ENCODE measurements around the gene MCUB. TPM values are rescaled to one million over a fixed set of nuclear protein-coding genes. Genes with fewer than 3 reads are reported as not detected.
A peak's percentile ranks its signal among the peaks of the same experiment; 100 is the strongest.

The MCUB gene
- total and polyA plus RNA-seq, 9 of the 15 experiments (the other 6 are each of a cell fraction or from before 2014, with no cell fraction given): 1.4 to 21.5 (median 5.4) TPM

DNA sequence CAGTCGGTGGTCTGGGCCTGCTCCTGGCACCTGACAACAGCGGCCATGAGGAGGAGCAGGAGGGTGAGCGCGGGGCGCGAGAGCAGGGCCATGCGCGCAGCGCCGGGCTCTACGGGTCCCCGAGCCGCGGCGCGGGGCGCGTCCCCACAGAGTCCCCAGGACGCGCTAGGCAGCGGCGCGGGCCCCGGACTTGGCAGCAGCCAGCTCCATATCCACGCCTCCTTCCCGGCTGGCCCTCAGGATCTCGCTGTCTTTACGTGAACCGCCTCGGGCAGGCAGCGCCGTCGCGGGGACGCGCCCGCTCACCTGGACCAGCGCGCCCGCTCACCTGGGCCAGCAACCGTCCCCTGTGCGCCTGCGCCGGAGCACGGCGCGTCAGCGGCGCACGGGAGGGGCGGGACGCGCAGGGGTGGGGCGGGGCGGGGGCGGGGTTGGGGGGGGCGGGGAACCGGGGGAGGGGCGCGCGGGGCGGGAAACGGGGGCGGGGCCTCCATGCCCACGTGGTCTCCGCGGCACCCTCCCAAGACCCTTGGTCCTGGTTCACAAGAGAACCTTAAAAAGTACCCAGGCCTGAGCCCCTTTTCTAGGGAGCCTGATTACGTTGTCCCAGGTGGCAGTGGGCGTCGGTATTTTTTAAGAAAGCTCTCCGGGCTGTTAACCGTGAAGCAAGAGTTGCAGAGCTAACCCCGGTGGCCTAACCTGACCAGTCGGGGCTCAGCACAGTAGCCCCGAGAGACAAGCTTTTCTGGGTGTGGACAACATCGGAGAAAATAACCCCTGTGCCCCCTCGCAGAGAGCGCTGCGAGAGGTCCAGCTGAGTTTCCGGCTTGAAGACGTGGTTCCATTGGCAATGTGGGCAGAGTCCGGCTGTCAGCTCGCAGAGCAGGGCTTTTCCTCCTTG, 169.9 kb downstream of the MCUB start, which contains the start of gene PLA2G12A (continued):
- TF ChIP-seq ELF4 (CRISPR knock-in tag; IDR thresholded peaks at IDR 0.05): no peak
- no peak for TF ChIP-seq ZNF436 (CRISPR knock-in tag; IDR thresholded peaks at IDR 0.05)
- no peak; the same call in 1 of the 2 replicates for TF ChIP-seq ZNF133 (CRISPR knock-in tag; IDR thresholded peaks at IDR 0.05)
- TF ChIP-seq, protein P1, sequence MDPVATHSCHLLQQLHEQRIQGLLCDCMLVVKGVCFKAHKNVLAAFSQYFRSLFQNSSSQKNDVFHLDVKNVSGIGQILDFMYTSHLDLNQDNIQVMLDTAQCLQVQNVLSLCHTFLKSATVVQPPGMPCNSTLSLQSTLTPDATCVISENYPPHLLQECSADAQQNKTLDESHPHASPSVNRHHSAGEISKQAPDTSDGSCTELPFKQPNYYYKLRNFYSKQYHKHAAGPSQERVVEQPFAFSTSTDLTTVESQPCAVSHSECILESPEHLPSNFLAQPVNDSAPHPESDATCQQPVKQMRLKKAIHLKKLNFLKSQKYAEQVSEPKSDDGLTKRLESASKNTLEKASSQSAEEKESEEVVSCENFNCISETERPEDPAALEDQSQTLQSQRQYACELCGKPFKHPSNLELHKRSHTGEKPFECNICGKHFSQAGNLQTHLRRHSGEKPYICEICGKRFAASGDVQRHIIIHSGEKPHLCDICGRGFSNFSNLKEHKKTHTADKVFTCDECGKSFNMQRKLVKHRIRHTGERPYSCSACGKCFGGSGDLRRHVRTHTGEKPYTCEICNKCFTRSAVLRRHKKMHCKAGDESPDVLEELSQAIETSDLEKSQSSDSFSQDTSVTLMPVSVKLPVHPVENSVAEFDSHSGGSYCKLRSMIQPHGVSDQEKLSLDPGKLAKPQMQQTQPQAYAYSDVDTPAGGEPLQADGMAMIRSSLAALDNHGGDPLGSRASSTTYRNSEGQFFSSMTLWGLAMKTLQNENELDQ (CRISPR knock-in tag; IDR thresholded peaks at IDR 0.05; ENCODE audit: borderline replicate concordance): no peak
- no peak for TF ChIP-seq ZNF224 (CRISPR knock-in tag; IDR thresholded peaks at IDR 0.05)
- peak; percentile 55 for TF ChIP-seq SP1 (CRISPR knock-in tag; IDR thresholded peaks at IDR 0.05)
- TF ChIP-seq TOE1 (IDR thresholded peaks at IDR 0.05; ENCODE audit: borderline replicate concordance): 0 out of 2 replicates have a peak, but pooled peaks have one; percentile 40
- no peak for TF ChIP-seq TOE1 (CRISPR knock-in tag; IDR thresholded peaks at IDR 0.05; ENCODE audit: borderline replicate concordance, low read depth)
- no peak for TF ChIP-seq NR3C1 (CRISPR knock-in tag; IDR thresholded peaks at IDR 0.05)
- TF ChIP-seq BCOR (IDR thresholded peaks at IDR 0.05): peak; percentile 11; the same call in 1 of the 2 replicates
- peak; percentile 11 to 41; a peak in 2 of 4 replicates for TF ChIP-seq MAZ (CRISPR knock-in tag; conservative IDR thresholded peaks at IDR 0.05 in 1 of 2, IDR thresholded peaks at IDR 0.05 in 1 of 2)
- TF ChIP-seq, protein P2, sequence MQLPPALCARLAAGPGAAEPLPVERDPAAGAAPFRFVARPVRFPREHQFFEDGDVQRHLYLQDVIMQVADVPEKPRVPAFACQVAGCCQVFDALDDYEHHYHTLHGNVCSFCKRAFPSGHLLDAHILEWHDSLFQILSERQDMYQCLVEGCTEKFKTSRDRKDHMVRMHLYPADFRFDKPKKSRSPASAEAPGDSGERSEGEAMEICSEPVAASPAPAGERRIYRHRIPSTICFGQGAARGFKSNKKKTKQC (CRISPR knock-in tag; IDR thresholded peaks at IDR 0.05): 0 out of 2 replicates have a peak, but pooled peaks have one; percentile 84
- TF ChIP-seq, protein P3, sequence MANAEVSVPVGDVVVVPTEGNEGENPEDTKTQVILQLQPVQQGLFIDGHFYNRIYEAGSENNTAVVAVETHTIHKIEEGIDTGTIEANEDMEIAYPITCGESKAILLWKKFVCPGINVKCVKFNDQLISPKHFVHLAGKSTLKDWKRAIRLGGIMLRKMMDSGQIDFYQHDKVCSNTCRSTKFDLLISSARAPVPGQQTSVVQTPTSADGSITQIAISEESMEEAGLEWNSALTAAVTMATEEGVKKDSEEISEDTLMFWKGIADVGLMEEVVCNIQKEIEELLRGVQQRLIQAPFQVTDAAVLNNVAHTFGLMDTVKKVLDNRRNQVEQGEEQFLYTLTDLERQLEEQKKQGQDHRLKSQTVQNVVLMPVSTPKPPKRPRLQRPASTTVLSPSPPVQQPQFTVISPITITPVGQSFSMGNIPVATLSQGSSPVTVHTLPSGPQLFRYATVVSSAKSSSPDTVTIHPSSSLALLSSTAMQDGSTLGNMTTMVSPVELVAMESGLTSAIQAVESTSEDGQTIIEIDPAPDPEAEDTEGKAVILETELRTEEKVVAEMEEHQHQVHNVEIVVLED (CRISPR knock-in tag; IDR thresholded peaks at IDR 0.05): peak; percentile 77
- TF ChIP-seq ZNF274 (IDR thresholded peaks at IDR 0.05; ENCODE audit: borderline replicate concordance, low read depth, low read length): no peak
- peak; percentile 28 for TF ChIP-seq CCNT2 (IDR thresholded peaks at IDR 0.05; ENCODE audit: borderline replicate concordance, extremely low read depth, insufficient read length, low read depth, low read length)
- TF ChIP-seq ZNF589 (CRISPR knock-in tag; IDR thresholded peaks at IDR 0.05; ENCODE audit: low read depth): no peak; the same call in 1 of the 2 replicates
- TF ChIP-seq ZBTB7A (IDR thresholded peaks at IDR 0.05; ENCODE audit: borderline replicate concordance, control insufficient read depth, low read depth, low read length): peak; percentile 54
- TF ChIP-seq BHLHE40 (IDR thresholded peaks at IDR 0.05; ENCODE audit: low read length): peak; percentile 66
- peak; percentile 50; the same call in 1 of the 2 replicates for TF ChIP-seq GATAD2B (IDR thresholded peaks at IDR 0.05; ENCODE audit: borderline replicate concordance)
- TF ChIP-seq GABPA (tag; conservative IDR thresholded peaks at IDR 0.05; ENCODE audit: low read depth): 0 out of 2 replicates have a peak, but pooled peaks have one; percentile 41
- no peak for TF ChIP-seq ZNF384 (IDR thresholded peaks at IDR 0.05; ENCODE audit: low read depth, low read length)
- TF ChIP-seq POLR2A (conservative IDR thresholded peaks at IDR 0.05): peak; percentile 64
- peak; percentile 14; the same call in 1 of the 2 replicates for TF ChIP-seq MTA3 (IDR thresholded peaks at IDR 0.05; ENCODE audit: borderline replicate concordance)
- no peak; the same call in 1 of the 2 replicates for TF ChIP-seq ZNF12 (CRISPR knock-in tag; IDR thresholded peaks at IDR 0.05)
